Thyroid gland (tissue), 4 donors: ENCODE data around the gene ZBTB7C. TPM values are rescaled to one million over a fixed set of nuclear protein-coding genes. Genes with fewer than 3 reads are reported as not detected.
A peak's percentile ranks its signal among the peaks of the same experiment; 100 is the strongest.

Experiments
- DNase-seq, 2 donors: peaks; one replicate each; pipeline ENCODE4 v3.0.0-alpha.2; 2019
- H3K27ac ChIP-seq, 3 donors: fragments of 200-600 bp; sonication (generic); 1 replicate in 2 of 3; 2 replicates in 1 of 3; pipeline ENCODE4 v1.5.1; 2016 to 2019; ENCODE audit warnings: mild to moderate bottlenecking in 1 of 3, moderate library complexity in 1 of 3
- H3K27me3 ChIP-seq: fragments of 200-600 bp; sonication (generic); one replicate; pipeline ENCODE4 v1.5.1; 2019
- H3K36me3 ChIP-seq, 2 donors: fragments of 200-600 bp; sonication (generic); one replicate each; pipeline ENCODE4 v1.5.1; 2016 to 2019
- H3K4me1 ChIP-seq, 2 donors: fragments of 200-600 bp; sonication (generic); one replicate each; pipeline ENCODE4 v1.5.1; 2017 to 2019
- H3K4me3 ChIP-seq, 3 donors: fragments of 200-600 bp; sonication (generic); replicated peaks in 1 of 3; 1 replicate in 2 of 3; 2 replicates in 1 of 3; pipeline ENCODE4 v1.5.1; 2016; ENCODE audit warnings: mild to moderate bottlenecking in 1 of 3
- H3K9me3 ChIP-seq: fragments of 200-600 bp; sonication (generic); one replicate; pipeline ENCODE4 v1.5.1; 2017
- CTCF ChIP-seq, 6 experiments: fragments of 200-600 bp in 3 of 6; fragments of 450-650 bp in 3 of 6; sonication (generic) in 3 of 6; IDR thresholded peaks; one replicate each; pipeline ENCODE4 v1.5.1; 2016 to 2019; ENCODE audit warnings: antibody characterized with exemption in 6 of 6, mild to moderate bottlenecking in 2 of 6, inconsistent platforms in 1 of 6, moderate library complexity in 1 of 6
- POLR2A ChIP-seq, 2 donors: fragments of 450-650 bp; IDR thresholded peaks; one replicate each; pipeline ENCODE4 v1.6.1; 2017; ENCODE audit warnings: antibody characterized with exemption in 2 of 2, mild to moderate bottlenecking in 2 of 2, moderate library complexity in 1 of 2
- WGBS, 2 donors: methylation state at CpG; one replicate each; pipeline ENCODE4 v1.1.5; 2017; 5-methylcytosine and 5-hydroxymethylcytosine counted together
- intact Hi-C: fragments of 100-400 bp; cut with DNase I; formaldehyde crosslinking; loops from one replicate; pipeline ENCODE4 v1.15.1; 2023
- total RNA-seq, 4 donors: library from RNA; depleted of rRNA; stranded (reverse); fragments of >200 nt; gene quantifications; one replicate each; pipeline ENCODE4 v1.2.3, GENCODE V29; 2016

The ZBTB7C gene
- total RNA-seq, 4 donors from 2014 or later = 41.7 to 66.7 (median 49.5) TPM

- intact Hi-C loops = no loop called here
- H3K27ac ChIP-seq = no peak overlapping the region
- no peaks in the 10 kb centered on the region for H3K9me3 ChIP-seq
- H3K4me3 ChIP-seq = no peak overlapping the region
- peaks cover 0 to 20% of the 10 kb centered on the region in 2 donors for H3K4me1 ChIP-seq
- DNase-seq = no peak
- whole genome bisulfite sequencing, 2 donors = 91 to 93% methylated on average over 8 to 10 of the region's 11 CpGs
- no peaks in the 10 kb centered on the region for H3K36me3 ChIP-seq
- H3K27me3 ChIP-seq = no peaks in the 10 kb centered on the region
- no peak for TF ChIP-seq CTCF (IDR thresholded peaks at IDR 0.05)
- no peak for TF ChIP-seq POLR2A (IDR thresholded peaks at IDR 0.05)
Observed at GRCh38 chr18:48200631-48201336, 208.4 kb downstream of the ZBTB7C start.

- intact Hi-C loops = no loop called here
- H3K9me3 ChIP-seq = no peaks in the 10 kb centered on the region
- peaks cover 3 to 25% of the 10 kb centered on the region in 2 donors for H3K4me1 ChIP-seq
- whole genome bisulfite sequencing, 2 donors = 39 to 44% methylated on average over 3 of the region's 3 CpGs
- TF ChIP-seq POLR2A (IDR thresholded peaks at IDR 0.05) = no peak
- TF ChIP-seq CTCF (IDR thresholded peaks at IDR 0.05) = no peak
- H3K27me3 ChIP-seq = no peaks in the 10 kb centered on the region
- DNase-seq = no peak
- H3K36me3 ChIP-seq = no peaks in the 10 kb centered on the region
- H3K27ac ChIP-seq = no peak overlapping the region
- H3K4me3 ChIP-seq = no peak overlapping the region
Observed at GRCh38 chr18:48199399-48199798, 209.8 kb downstream of the ZBTB7C start.

GRCh38 chr18:48197819-48198218, 211.4 kb downstream of the ZBTB7C start:
- intact Hi-C loops = no loop called here
- no peak for DNase-seq
- Histone ChIP-seq H3K4me3 (no peak overlapping the region), H3K27ac (no peak overlapping the region), H3K9me3 (no peaks in the 10 kb centered on the region), H3K27me3 (no peaks in the 10 kb centered on the region), H3K4me1 (peaks cover 11 to 35% of the 10 kb centered on the region in 2 donors), H3K36me3 (no peaks in the 10 kb centered on the region)
- WGBS, 2 donors = 83 to 86% methylated on average over 2 of the region's 2 CpGs
- TF ChIP-seq CTCF (IDR thresholded peaks at IDR 0.05) (no peak), POLR2A (IDR thresholded peaks at IDR 0.05) (no peak)

- intact Hi-C loops = no loop called here
- no peak overlapping the region for H3K27ac ChIP-seq
- no peaks in the 10 kb centered on the region for H3K36me3 ChIP-seq
- H3K4me3 ChIP-seq = no peak overlapping the region
- no peaks in the 10 kb centered on the region for H3K9me3 ChIP-seq
- no peak for DNase-seq
- no peaks in the 10 kb centered on the region for H3K27me3 ChIP-seq
- peaks cover 27 to 56% of the 10 kb centered on the region in 2 donors for H3K4me1 ChIP-seq
- TF ChIP-seq POLR2A (IDR thresholded peaks at IDR 0.05) (no peak), CTCF (IDR thresholded peaks at IDR 0.05) (no peak)
Observed at GRCh38 chr18:48195787-48196186, 213.4 kb downstream of the ZBTB7C start.

GRCh38 chr18:48194591-48195181, 214.5 kb downstream of the ZBTB7C start:
- no peaks in the 10 kb centered on the region for H3K9me3 ChIP-seq
- 75 to 76% methylated on average over 4 of the region's 4 CpGs for WGBS, 2 donors
- H3K4me3 ChIP-seq = no peak overlapping the region
- no peaks in the 10 kb centered on the region for H3K27me3 ChIP-seq
- DNase-seq = no peak
- intact Hi-C loops = no loop called here
- H3K36me3 ChIP-seq = no peaks in the 10 kb centered on the region
- TF ChIP-seq POLR2A (IDR thresholded peaks at IDR 0.05) = no peak
- TF ChIP-seq CTCF (IDR thresholded peaks at IDR 0.05) = no peak
- peak overlapping the region; percentile 10 to 71 (median 18) for H3K27ac ChIP-seq
- peaks cover 27 to 58% of the 10 kb centered on the region in 2 donors for H3K4me1 ChIP-seq
